ENCODE data around the gene SPX.

GRCh38 chr12:21526721-21527345, 737 bp downstream of the SPX start:
- TF ChIP-seq CTCF (IDR thresholded peaks at IDR 0.05; ENCODE audit: extremely low read depth in 1 of 2, insufficient read depth in 1 of 2, low read depth in 1 of 2, low read length in 2 of 2) (no peak), EZH2 (IDR thresholded peaks at IDR 0.05; ENCODE audit: borderline replicate concordance, low read depth, low read length, severe bottlenecking) (no peak), GATA2 (IDR thresholded peaks at IDR 0.05; ENCODE audit: insufficient read depth, insufficient read length, low read depth, low read length) (no peak), POLR2A (IDR thresholded peaks at IDR 0.05; ENCODE audit: low read depth, low read length) (no peak), JUN (IDR thresholded peaks at IDR 0.05; ENCODE audit: borderline replicate concordance, insufficient read depth, insufficient read length, low read depth) (no peak)

Measured in endothelial cell of umbilical vein (primary cell).